IPS-15b (cell line): ENCODE results near the gene GRIN2D.
A peak's percentile ranks its signal among the peaks of the same experiment; 100 is the strongest.
"Not testable (repeated sequence)": the region's sequence is repeated elsewhere in the genome, so short reads cannot be mapped to it uniquely, and the experiment has no call there.

Source experiments
- H3K27me3 ChIP-seq: one replicate; pipeline ENCODE4 v1.6.1; 2013; ENCODE audit warnings: low read length; ENCODE audit not compliant: control insufficient read depth, insufficient read depth
- H3K36me3 ChIP-seq: one replicate; pipeline ENCODE4 v1.6.1; 2013; ENCODE audit warnings: low read length; ENCODE audit not compliant: control insufficient read depth, insufficient read depth
- H3K4me1 ChIP-seq: one replicate; pipeline ENCODE4 v1.6.1; 2013; ENCODE audit warnings: mild to moderate bottlenecking, low read length; ENCODE audit not compliant: control insufficient read depth, insufficient read depth
- H3K4me3 ChIP-seq: one replicate; pipeline ENCODE4 v1.5.1; 2013; ENCODE audit warnings: low read depth, low read length
- H3K9ac ChIP-seq: one replicate; pipeline ENCODE4 v1.6.1; 2013; ENCODE audit warnings: low read depth, mild to moderate bottlenecking, low read length
- H3K9me3 ChIP-seq: one replicate; pipeline ENCODE4 v1.6.1; 2013; ENCODE audit warnings: mild to moderate bottlenecking, low read length; ENCODE audit not compliant: control insufficient read depth, insufficient read depth

GRIN2D gene

DNA sequence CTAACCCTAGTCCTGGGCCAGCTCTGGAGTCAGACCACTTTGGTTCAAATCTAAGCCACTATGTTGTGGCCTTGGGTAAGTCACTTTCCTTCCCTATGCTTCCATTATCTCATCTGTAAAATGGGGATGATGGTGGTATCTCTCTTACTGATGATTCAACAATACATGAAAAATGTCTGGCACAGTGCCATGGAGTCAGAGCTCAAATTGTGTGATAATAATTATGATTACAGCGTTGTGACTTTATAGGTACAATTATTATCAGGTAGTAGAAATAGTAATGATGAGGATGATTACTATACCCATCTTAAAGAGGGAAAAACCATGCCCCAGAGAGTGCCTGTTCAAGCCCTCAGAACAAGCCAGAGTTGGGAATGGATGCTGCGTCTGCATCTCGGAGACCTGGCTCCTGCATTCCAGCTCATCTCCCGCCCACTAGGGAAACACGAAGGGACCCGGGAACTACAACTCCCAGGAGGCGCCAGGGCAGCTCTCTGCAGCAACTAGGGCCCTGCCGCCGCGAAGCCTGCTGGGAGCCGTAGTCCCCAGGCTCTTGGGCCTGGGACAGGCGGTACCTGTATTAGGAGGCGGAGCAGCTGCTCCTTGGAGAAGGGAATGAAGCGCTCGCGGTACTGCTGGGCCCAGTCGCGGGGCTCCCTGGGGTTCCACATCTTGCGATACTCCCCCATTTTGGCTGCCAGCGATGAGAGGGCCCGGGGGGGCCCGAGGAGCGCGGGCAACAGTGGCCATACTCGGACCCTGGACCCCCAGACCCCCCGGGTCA is 30.6 kb upstream of the GRIN2D start:
- Histone ChIP-seq H3K4me3 (peak overlapping the region; percentile 68), H3K9ac (peak overlapping the region; percentile 80), H3K9me3 (no peaks in the 10 kb centered on the region), H3K27me3 (no peaks in the 10 kb centered on the region), H3K36me3 (no peaks in the 10 kb centered on the region), H3K4me1 (peaks cover 3% of the 10 kb centered on the region)

DNA sequence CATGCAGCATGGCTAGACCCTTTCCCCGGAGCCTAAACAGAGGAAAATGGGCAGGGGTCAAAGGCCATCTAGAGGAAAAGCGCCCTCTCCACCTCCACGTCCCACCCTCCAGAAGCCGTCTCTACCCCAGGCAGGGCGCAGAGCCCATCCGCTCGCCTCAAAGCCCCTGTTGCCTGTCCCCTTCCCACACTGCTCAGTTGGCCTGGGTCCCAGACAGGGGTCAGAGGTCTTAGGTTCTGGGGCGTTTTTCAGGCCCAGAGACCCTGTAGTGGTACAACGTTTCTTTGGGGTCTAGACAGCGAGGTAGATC is 30.0 kb upstream of the GRIN2D start:
- Histone ChIP-seq H3K4me1 (peaks cover 3% of the 10 kb centered on the region), H3K27me3 (no peaks in the 10 kb centered on the region), H3K36me3 (no peaks in the 10 kb centered on the region)

DNA sequence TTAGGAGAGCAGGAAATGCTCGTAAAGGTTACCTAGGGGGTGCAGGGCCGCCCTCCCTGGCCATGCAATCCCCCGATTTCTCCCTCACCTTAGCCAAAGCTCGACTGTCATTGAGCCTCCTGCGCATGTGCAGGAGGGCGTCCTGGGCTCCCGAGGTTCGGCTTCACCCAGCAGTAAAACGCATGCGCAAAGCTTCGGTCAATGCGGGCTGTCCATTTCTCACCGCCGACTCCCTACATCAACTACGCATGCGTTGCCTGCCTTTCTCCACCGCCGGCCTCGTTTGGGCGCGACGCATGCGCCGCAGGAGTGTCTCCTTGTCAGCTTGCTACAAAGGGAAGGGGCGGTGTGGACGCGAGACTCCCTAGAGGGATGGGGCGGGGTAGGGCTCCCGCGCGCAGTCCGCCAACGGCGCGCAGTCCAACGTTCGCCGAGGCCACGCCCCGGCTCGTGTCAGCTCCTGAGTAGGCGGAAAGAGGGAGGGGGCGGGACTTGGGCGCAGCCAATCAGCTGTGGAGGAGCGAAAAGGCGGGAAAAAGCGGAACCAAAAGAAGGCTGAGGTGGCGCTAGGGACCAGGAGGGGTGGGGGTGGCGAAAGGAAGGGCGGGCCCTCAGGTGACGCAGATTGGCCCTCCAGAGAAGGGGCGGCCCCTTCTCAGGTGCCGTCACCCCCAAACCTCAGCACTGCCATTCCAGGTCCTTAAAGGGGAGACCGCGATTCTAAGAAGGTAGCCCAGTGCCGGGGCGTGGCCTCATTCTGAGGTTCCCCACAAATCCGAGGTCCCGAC is 29.5 kb upstream of the GRIN2D start, which contains the start of the genes SYNGR4 and TMEM143:
Gene SYNGR4 (plus strand): TSS at position 558 of the 788 bp plus-strand sequence. CDS start 1,476 bp downstream, outside the sequence.
Gene TMEM143 (minus strand): TSS at position 131 of the 788 bp plus-strand sequence. CDS start 20 bp downstream, at position 111.
- H3K9ac ChIP-seq, result peak within 1 kb of the TSS; percentile 80
- peaks cover 3% of the 10 kb centered on the region for H3K4me1 ChIP-seq
- no peaks in the 10 kb centered on the region for H3K36me3 ChIP-seq

More for the DNA sequence above, 30.0 kb upstream of the GRIN2D start:
- H3K9ac ChIP-seq, result peak overlapping the region; percentile 80
- H3K9me3 ChIP-seq, result no peaks in the 10 kb centered on the region
- H3K4me3 ChIP-seq, result peak overlapping the region; percentile 68

DNA sequence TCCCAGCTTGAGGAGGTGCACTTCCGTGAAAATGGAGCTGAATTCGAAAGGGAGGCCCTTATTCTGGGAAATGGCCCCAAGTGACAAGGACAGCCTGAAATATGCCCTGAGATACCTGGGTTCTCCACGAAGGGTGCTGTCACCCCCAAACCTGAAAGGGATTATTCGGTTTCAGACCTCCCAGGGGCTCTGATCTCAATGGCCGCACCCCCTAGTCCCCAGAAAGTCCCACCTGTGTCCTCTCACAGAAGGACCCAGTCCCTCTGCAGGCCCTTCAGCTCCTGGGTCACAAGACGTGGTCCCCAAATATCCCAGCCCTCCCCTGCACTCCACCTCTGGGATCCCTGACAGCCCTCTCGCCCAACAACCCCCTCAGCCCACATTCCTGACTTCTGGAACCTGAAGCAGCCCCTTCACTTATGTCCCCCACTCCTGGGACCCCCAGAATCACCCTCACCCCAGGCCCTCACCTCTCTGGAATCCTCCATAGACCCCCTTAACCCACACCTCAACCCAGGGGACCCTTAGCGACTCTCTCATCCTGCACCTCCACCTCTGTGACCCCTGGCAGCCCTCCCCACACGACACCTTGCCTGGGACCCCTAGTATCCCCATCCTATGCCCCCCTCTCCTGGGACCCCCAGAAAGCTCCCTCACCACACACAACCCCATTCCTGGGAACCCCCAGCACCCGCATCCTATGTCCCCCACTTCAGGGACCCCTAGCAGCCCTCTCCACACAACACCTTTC is 28.7 kb upstream of the GRIN2D start:
- Histone ChIP-seq H3K9ac (peak overlapping the region; percentile 79), H3K4me3 (peak overlapping the region; percentile 56), H3K9me3 (no peaks in the 10 kb centered on the region), H3K4me1 (peaks cover 3% of the 10 kb centered on the region), H3K27me3 (no peaks in the 10 kb centered on the region), H3K36me3 (no peaks in the 10 kb centered on the region)

More for the DNA sequence above, 29.5 kb upstream of the GRIN2D start, which contains the start of the genes SYNGR4 and TMEM143:
- no peaks in the 10 kb centered on the region for H3K27me3 ChIP-seq
- H3K4me3 ChIP-seq, result peak within 1 kb of the TSS; percentile 68
- H3K9me3 ChIP-seq, result no peaks in the 10 kb centered on the region

- H3K9me3 ChIP-seq, result no peaks in the 10 kb centered on the region
- no peak overlapping the region for H3K9ac ChIP-seq
- peaks cover 3% of the 10 kb centered on the region for H3K4me1 ChIP-seq
- H3K27me3 ChIP-seq, result no peaks in the 10 kb centered on the region
- H3K36me3 ChIP-seq, result no peaks in the 10 kb centered on the region
- no peak overlapping the region for H3K4me3 ChIP-seq
These were observed 27.9 kb upstream of the GRIN2D start for GRCh38 chr19:48365602-48366001.

DNA sequence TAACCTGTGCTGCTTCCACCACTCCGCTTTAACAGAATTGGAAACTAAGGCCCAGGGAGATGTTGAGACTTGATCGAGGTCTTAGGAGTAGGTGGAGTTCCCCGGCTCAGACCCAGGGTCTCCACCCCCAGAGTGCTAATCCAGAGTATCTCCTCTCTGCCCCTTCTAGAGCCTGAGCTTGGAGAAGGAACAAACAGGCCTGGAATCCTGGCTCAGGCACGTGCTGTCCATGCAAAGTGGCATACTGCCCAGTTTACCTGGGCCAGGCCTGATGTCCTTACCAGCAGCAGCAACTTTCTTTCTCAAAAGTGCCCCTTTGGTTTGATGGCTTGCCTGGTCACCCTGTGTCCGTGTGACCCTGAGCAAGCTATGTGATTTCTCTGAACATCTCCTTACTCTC is 25.6 kb upstream of the GRIN2D start:
- Histone ChIP-seq H3K36me3 (no peaks in the 10 kb centered on the region), H3K9ac (no peak overlapping the region), H3K4me3 (no peak overlapping the region), H3K27me3 (no peaks in the 10 kb centered on the region), H3K9me3 (no peaks in the 10 kb centered on the region), H3K4me1 (peaks cover 3% of the 10 kb centered on the region)

GRCh38 chr19:48368936-48369335 is 24.5 kb upstream of the GRIN2D start:
- Histone ChIP-seq H3K9ac (no peak overlapping the region), H3K4me3 (no peak overlapping the region), H3K36me3 (no peaks in the 10 kb centered on the region), H3K27me3 (no peaks in the 10 kb centered on the region), H3K4me1 (peaks cover 3% of the 10 kb centered on the region), H3K9me3 (no peaks in the 10 kb centered on the region)

DNA sequence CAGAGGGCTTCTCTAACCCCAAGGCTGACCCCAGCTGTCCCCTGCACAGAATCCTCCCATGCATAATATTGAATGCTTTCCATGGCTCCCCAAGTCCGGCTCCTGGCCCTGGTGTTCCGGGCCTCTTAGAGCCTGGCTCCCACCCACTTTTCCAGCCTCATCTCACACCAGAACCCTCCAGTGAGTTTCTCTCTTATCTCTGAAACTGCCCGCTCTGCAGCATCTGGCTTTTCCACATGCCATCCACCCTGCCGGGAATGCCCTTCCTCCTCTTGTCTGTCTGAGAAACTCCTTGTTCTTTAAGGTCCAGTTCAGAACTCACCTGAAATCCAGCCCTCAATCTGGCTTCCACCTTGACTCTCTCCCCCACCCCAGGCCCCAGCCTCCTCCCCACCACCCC is 22.5 kb upstream of the GRIN2D start:
- no peaks in the 10 kb centered on the region for H3K36me3 ChIP-seq
- no peaks in the 10 kb centered on the region for H3K27me3 ChIP-seq
- H3K4me1 ChIP-seq, result no peaks in the 10 kb centered on the region
- H3K9ac ChIP-seq, result no peak overlapping the region
- no peak overlapping the region for H3K4me3 ChIP-seq
- no peaks in the 10 kb centered on the region for H3K9me3 ChIP-seq

DNA sequence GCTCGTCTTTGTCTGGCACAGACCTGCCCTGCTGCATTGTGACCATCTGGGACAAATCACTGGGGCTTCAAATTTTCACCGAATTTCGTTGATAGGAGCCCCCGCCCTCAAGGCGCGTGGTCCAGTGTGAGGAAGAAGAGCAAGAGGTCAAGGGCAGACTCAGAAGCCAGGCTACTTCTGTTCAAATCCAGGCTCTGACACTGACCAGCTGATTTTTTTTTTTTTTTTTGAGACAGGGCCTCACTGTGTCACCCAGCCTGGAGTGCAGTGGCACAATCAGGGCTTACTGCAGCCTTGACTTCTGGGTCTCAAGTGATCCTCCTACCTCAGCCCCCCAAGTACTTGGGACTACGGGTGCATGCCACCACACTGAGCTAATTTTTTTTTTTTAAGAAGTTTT is 22.1 kb upstream of the GRIN2D start:
- Histone ChIP-seq H3K9me3 (no peaks in the 10 kb centered on the region), H3K36me3 (no peaks in the 10 kb centered on the region), H3K4me3 (no peak overlapping the region), H3K27me3 (no peaks in the 10 kb centered on the region), H3K4me1 (no peaks in the 10 kb centered on the region), H3K9ac (no peak overlapping the region)

GRCh38 chr19:48371771-48372170 is 21.7 kb upstream of the GRIN2D start:
- not testable (repeated sequence) for H3K36me3 ChIP-seq, H3K9ac ChIP-seq, H3K4me3 ChIP-seq, H3K4me1 ChIP-seq, H3K9me3 ChIP-seq, H3K27me3 ChIP-seq

DNA sequence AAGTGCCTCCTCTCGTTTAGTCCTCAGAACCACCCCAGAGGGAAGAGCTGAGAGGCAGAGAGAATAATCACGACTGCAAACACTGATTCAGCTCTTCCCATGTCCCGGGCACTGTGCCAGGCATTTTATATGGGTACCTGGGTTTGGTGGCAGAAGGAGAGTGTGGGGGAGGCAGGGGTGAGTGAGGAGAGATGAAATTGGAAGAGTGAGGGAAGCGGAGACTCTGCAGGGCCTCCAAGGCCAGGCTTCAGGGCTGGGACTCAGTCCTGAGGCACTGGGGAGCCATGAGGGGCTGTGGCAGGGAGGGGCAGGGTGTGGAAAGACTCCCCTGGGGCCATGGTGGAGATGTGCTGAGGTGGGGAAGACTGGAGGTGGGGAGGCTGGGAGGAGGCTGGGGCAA is 20.6 kb upstream of the GRIN2D start:
- Histone ChIP-seq H3K36me3 (no peaks in the 10 kb centered on the region), H3K4me1 (no peaks in the 10 kb centered on the region), H3K9me3 (no peaks in the 10 kb centered on the region), H3K9ac (no peak overlapping the region), H3K27me3 (no peaks in the 10 kb centered on the region), H3K4me3 (no peak overlapping the region)
